GM10266 (cell line): ENCODE results near the gene TM4SF18.

ENCODE experiments used
- DNase-seq: peaks from one replicate; pipeline ENCODE4 v3.0.0; 2012; ENCODE audit errors: extremely low spot score
- CTCF ChIP-seq: IDR thresholded peaks from 2 replicates; pipeline ENCODE4 v1.5.1; 2012; ENCODE audit warnings: mild to moderate bottlenecking, low read depth; ENCODE audit not compliant: control insufficient read depth, insufficient read depth; ENCODE audit errors: missing control alignments

Gene TM4SF18

GRCh38 chr3:149371723-149372114 is 38.3 kb upstream of the TM4SF18 start:
- no peak for TF ChIP-seq CTCF
- DNase-seq, result no peak

- no peak for DNase-seq
Observed at GRCh38 chr3:149371001-149371722, 37.7 kb upstream of the TM4SF18 start.

GRCh38 chr3:149369991-149370866 is 36.8 kb upstream of the TM4SF18 start:
- no peak for TF ChIP-seq CTCF

More at GRCh38 chr3:149371001-149371722, 37.7 kb upstream of the TM4SF18 start:
- TF ChIP-seq CTCF, result no peak

GRCh38 chr3:149368674-149369497 is 35.5 kb upstream of the TM4SF18 start:
- no peak for DNase-seq
- TF ChIP-seq CTCF, result no peak

More at GRCh38 chr3:149369991-149370866, 36.8 kb upstream of the TM4SF18 start:
- DNase-seq, result no peak

- no peak for DNase-seq
- TF ChIP-seq CTCF, result no peak
Observed at GRCh38 chr3:149368201-149368673, 34.8 kb upstream of the TM4SF18 start.

GRCh38 chr3:149366941-149367840 is 33.8 kb upstream of the TM4SF18 start:
- no peak for DNase-seq
- TF ChIP-seq CTCF, result no peak
